ENCODE results near the gene ST3GAL2.

ST3GAL2 gene

DNA sequence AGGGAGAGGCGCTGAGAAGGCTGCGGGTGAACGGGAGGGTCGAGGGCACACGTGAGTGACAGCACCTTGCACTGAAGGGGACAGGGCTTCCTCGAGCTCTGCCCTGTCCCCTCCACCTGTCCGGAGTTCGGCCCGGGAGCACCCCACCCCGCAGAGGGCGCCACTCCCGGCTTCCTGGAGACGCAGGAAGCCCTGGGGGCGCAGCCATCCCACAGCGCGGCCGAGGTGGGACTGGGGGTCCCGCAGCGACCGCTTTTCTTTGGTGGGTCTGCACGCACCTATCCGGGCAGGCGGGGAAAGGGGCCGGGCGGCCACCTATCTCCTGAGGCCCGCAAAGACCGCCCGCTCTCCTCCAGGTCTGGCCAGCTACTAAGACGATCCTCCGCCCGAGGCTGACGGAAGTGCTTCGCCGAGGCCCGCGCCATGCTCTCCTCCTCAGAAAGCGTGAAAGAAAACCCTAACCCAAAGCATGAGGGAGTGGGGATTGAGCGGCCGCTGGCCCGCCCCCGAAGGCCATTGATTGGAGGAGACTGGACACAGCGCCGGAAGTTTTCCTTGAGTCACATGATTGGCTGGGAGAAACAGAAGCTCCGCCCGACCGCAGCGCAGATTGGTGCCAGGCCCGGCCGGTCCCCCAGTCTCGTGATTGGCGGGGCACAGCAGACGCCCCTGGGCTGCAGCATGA lies 57.8 kb downstream of the ST3GAL2 start:
- TF ChIP-seq CTBP1 (IDR thresholded peaks at IDR 0.05; ENCODE audit: borderline replicate concordance) (no peak), L3MBTL2 (conservative IDR thresholded peaks at IDR 0.05) (peak; percentile 98), SP1 (IDR thresholded peaks at IDR 0.05) (no peak), TARDBP (IDR thresholded peaks at IDR 0.05) (no peak)
- TF ChIP-seq, protein P1, sequence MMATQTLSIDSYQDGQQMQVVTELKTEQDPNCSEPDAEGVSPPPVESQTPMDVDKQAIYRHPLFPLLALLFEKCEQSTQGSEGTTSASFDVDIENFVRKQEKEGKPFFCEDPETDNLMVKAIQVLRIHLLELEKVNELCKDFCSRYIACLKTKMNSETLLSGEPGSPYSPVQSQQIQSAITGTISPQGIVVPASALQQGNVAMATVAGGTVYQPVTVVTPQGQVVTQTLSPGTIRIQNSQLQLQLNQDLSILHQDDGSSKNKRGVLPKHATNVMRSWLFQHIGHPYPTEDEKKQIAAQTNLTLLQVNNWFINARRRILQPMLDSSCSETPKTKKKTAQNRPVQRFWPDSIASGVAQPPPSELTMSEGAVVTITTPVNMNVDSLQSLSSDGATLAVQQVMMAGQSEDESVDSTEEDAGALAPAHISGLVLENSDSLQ (IDR thresholded peaks at IDR 0.05): peak; percentile 97
- POLR2A ChIA-PET: interaction anchor here (0.6 to 2.8 kb wide), 31 partner anchors 10 to 273 kb away, joined by 3 to 29 read pairs (median 6); partner anchors contain the start of genes AARS1, COG4, DDX19A and DDX19B
- CTCF ChIA-PET: interaction anchor here (0.6 to 1.3 kb wide), 4 partner anchors 16 to 1184 kb away, joined by 3 to 4 read pairs (median 4); no protein-coding TSS in a partner anchor
- DNase-seq (ENCODE audit: extremely low spot score): peak; percentile 94

DNA sequence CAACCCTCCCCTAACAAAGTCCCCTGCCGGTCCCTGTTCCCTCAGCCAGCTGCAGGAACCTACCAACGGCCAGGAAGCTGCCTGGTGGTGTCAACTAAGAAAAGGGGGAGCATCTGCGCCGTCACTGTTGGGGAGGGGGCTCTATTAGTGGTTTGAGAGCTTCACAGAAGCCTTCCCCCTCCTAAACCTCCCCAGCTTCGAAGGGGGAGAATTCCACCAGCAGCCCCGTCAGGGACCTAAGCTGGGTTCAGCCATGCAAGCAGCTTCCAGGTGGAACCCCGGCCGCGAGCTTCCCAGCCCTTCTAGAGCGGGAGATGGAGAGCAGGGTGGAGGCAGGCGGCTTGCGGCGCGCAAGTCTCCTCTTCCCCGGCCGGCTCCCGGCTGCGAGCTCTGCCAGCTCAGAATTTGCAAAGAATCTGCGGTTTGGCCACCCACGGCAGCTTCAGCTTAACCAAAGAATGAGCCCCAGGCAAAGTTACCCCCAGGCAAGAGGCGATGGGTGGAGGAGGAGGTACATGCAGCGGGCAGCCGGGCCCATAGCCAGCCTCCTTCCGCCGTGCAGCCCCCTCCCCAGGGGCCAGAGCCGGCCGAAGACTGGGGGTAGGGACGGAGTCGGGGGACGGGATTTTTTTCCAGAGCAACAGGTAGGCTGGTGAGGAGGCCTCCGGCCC lies 58.5 kb downstream of the ST3GAL2 start:
- TF ChIP-seq SP1 (IDR thresholded peaks at IDR 0.05) (no peak), SUZ12 (IDR thresholded peaks at IDR 0.05) (no peak), ELF4 (IDR thresholded peaks at IDR 0.05) (no peak), NFRKB (IDR thresholded peaks at IDR 0.05) (no peak), ZNF384 (IDR thresholded peaks at IDR 0.05) (no peak), ARNT (IDR thresholded peaks at IDR 0.05) (no peak), BHLHE40 (IDR thresholded peaks at IDR 0.05; ENCODE audit: borderline replicate concordance) (no peak), FOXA1 (IDR thresholded peaks at IDR 0.05) (no peak), FOXM1 (IDR thresholded peaks at IDR 0.05; ENCODE audit: borderline replicate concordance) (no peak), HDGF (IDR thresholded peaks at IDR 0.05; ENCODE audit: borderline replicate concordance) (no peak), L3MBTL2 (conservative IDR thresholded peaks at IDR 0.05) (no peak), FOXK2 (IDR thresholded peaks at IDR 0.05) (no peak), CTBP1 (IDR thresholded peaks at IDR 0.05; ENCODE audit: borderline replicate concordance) (no peak), LEF1 (IDR thresholded peaks at IDR 0.05; ENCODE audit: borderline replicate concordance) (no peak)
- TF ChIP-seq, protein P1 (IDR thresholded peaks at IDR 0.05): no peak
- DNase-seq (ENCODE audit: extremely low spot score): no peak
- ChIA-PET CTCF (interaction anchor here (0.7 to 1.3 kb wide), 3 partner anchors 16 to 274 kb away, joined by 3 to 4 read pairs (median 4); no protein-coding TSS in a partner anchor), POLR2A (interaction anchor here (1.0 to 2.8 kb wide), 21 partner anchors 14 to 274 kb away, joined by 3 to 29 read pairs (median 7); partner anchors contain the start of genes AARS1, DDX19A, DDX19B and FCSK)

DNA sequence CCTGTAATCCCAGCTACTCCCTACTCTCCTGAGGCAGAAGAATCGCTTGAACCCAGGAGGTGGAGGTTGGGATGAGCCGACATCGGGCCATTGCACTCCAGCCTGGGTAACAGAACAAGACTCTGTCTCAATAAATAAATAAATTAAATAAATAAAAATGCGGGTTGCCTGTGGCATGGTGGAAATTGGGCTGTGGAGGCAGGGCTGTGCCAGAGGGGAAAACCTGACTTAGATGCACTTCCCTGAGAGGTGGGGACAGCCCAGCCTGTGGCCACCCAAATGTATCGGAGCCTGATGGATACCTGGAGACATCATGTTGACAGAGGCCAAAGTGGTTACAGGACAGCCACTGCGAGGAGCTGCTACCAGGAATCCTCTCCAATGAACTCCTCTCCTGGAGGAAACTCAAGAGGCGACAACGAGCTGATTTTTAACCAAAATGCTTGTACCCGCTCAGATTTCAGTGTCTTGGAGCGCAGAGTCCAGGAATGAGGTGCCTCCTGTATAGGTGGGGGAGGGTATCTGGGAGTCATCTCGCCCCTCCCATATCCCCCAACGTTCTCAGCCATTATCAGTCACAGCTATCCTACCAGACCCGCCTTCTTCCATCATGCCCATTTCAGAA lies 59.9 kb downstream of the ST3GAL2 start:
- no peak for DNase-seq (ENCODE audit: extremely low spot score)
- CTCF ChIA-PET: no interaction called here
- TF ChIP-seq L3MBTL2 (conservative IDR thresholded peaks at IDR 0.05) (no peak), ARNT (IDR thresholded peaks at IDR 0.05) (no peak), FOXA1 (IDR thresholded peaks at IDR 0.05) (no peak)
- POLR2A ChIA-PET: interaction anchor here (1.4 to 2.8 kb wide), 3 partner anchors 32 to 75 kb away, joined by 7 to 29 read pairs (median 27); partner anchors contain the start of genes DDX19A, FCSK and ST3GAL2

DNA sequence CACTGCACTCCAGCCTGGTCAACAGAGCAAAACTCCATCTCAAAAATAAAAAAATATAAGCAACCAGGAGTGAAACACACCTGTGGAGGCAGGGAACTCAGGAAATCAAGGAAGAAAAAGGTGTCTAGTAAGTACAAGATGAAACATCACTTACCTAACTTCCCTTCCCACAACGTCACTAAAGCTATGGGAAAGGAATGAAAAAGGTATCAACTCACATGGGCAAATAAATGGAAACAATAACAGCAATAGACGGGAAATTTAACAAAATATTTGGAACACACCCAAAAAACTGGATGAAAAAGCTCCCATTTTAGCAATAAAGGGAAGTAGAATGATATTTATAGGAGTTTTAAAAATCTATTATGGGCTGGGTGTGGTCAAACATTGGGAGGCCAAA lies 61.1 kb downstream of the ST3GAL2 start:
- TF ChIP-seq FOXM1 (IDR thresholded peaks at IDR 0.05; ENCODE audit: borderline replicate concordance) (no peak), LEF1 (IDR thresholded peaks at IDR 0.05; ENCODE audit: borderline replicate concordance) (no peak), NFRKB (IDR thresholded peaks at IDR 0.05) (no peak), FOXK2 (IDR thresholded peaks at IDR 0.05) (no peak), ARNT (IDR thresholded peaks at IDR 0.05) (no peak), ELF4 (IDR thresholded peaks at IDR 0.05) (no peak), L3MBTL2 (conservative IDR thresholded peaks at IDR 0.05) (no peak), CTBP1 (IDR thresholded peaks at IDR 0.05; ENCODE audit: borderline replicate concordance) (no peak), ZNF384 (IDR thresholded peaks at IDR 0.05) (no peak), SUZ12 (IDR thresholded peaks at IDR 0.05) (no peak), SP1 (IDR thresholded peaks at IDR 0.05) (no peak), HDGF (IDR thresholded peaks at IDR 0.05; ENCODE audit: borderline replicate concordance) (no peak)
- TF ChIP-seq, protein P1 (IDR thresholded peaks at IDR 0.05): no peak
- CTCF ChIA-PET: no interaction called here
- POLR2A ChIA-PET: interaction anchor here (0.6 kb wide), 1 partner anchor 32 kb away, joined by 3 read pairs; no protein-coding TSS in a partner anchor
- DNase-seq (ENCODE audit: extremely low spot score): no peak

DNA sequence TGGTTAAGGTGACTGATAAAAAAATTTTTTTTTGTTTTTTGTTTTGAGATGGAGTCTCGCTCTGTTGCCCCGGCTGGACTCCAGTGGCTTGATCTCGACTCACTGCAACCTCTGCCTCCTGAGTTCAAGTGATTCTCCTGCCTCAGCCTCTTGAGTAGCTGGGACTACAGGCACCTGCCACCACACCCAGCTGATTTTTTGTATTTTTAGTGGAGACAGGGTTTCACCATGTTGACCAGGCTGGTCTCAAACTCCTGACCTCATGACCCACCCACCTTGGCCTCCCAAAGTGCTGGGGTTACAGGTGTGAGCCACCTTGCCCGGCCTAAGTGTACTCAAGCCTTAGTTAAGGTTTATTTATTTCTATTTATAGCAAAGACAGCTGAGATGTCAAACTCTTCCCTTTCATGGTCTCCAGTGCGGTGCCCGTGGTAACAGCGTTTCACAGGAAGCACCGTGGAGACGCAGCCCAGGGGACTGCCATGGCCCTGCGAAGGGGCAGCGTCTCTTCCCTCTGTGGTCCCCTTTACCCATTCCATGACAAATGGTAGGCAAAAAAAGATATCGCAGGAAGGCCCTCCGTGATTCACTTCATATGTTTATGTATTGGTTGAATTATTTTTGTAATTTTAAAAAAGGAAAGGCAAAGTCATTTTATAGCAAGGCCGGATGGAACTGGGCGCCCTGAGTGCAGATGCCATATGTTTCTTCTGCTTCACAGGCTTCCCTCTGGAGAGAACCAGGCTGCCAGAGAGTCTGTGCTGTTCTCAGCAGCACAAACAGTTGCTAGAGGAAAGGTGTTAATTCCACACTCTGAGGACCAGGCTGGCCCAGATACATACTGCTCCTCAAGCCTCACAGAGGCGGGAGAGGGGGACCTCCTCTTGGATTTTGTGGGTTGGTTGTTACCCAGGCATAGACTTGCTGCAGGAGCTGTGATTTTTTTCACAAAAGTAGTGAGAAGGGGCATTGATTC lies 63.0 kb downstream of the ST3GAL2 start:
- no peak for DNase-seq (ENCODE audit: extremely low spot score)
- CTCF ChIA-PET: no interaction called here
- TF ChIP-seq BHLHE40 (IDR thresholded peaks at IDR 0.05; ENCODE audit: borderline replicate concordance) (no peak), TARDBP (IDR thresholded peaks at IDR 0.05) (no peak), CTBP1 (IDR thresholded peaks at IDR 0.05; ENCODE audit: borderline replicate concordance) (no peak), SP1 (IDR thresholded peaks at IDR 0.05) (no peak)
- TF ChIP-seq, protein P1 (IDR thresholded peaks at IDR 0.05): no peak
- POLR2A ChIA-PET: no interaction called here
